HG02610 (cell line): Measurements from ENCODE around the gene CELA2B.
"Not testable (repeated sequence)": the region's sequence is repeated elsewhere in the genome, so short reads cannot be mapped to it uniquely, and the experiment has no call there.

Experiments
- ATAC-seq: cut with Tn5 transposase; IDR thresholded peaks from one replicate; pipeline ENCODE4 v1.9.1; 2021; ENCODE audit warnings: mild to moderate bottlenecking, moderate library complexity; ENCODE audit not compliant: unreplicated experiment

The CELA2B gene

GRCh38 chr1:15444468-15445389 lies 31.2 kb upstream of the CELA2B start:
- no peak for ATAC-seq

GRCh38 chr1:15445390-15446122 lies 30.3 kb upstream of the CELA2B start:
- ATAC-seq: no peak

- no peak for ATAC-seq
Measured at GRCh38 chr1:15446212-15446611, 29.7 kb upstream of the CELA2B start.

- ATAC-seq: no peak
Measured at GRCh38 chr1:15448877-15449462, 26.9 kb upstream of the CELA2B start.

- ATAC-seq: no peak
Measured at GRCh38 chr1:15449567-15449966, 26.3 kb upstream of the CELA2B start.

- ATAC-seq: no peak
Measured at GRCh38 chr1:15451014-15451722, 24.7 kb upstream of the CELA2B start.

GRCh38 chr1:15452216-15452615 lies 23.7 kb upstream of the CELA2B start:
- no peak for ATAC-seq

GRCh38 chr1:15452866-15453571 lies 22.9 kb upstream of the CELA2B start:
- no peak for ATAC-seq

GRCh38 chr1:15453734-15454133 lies 22.2 kb upstream of the CELA2B start:
- ATAC-seq: no peak

- no peak for ATAC-seq
Measured at GRCh38 chr1:15454256-15454655, 21.6 kb upstream of the CELA2B start.

GRCh38 chr1:15455522-15455921 lies 20.4 kb upstream of the CELA2B start:
- no peak for ATAC-seq

- no peak for ATAC-seq
Measured at GRCh38 chr1:15456313-15456954, 19.5 kb upstream of the CELA2B start, which contains the start of gene CELA2A. Gene CELA2A, plus strand, starts transcription at chr1:15456732. Its CDS starts 22 bp downstream, at chr1:15456754.

GRCh38 chr1:15457585-15457984 lies 18.3 kb upstream of the CELA2B start:
- ATAC-seq: no peak

- not testable (repeated sequence) for ATAC-seq
Measured at GRCh38 chr1:15458388-15458787, 17.5 kb upstream of the CELA2B start.

- ATAC-seq: no peak
Measured at GRCh38 chr1:15459771-15460707, 15.9 kb upstream of the CELA2B start.

- ATAC-seq: no peak
Measured at GRCh38 chr1:15460708-15461095, 15.2 kb upstream of the CELA2B start.

- ATAC-seq: not testable (repeated sequence)
Measured at GRCh38 chr1:15463064-15463800, 12.7 kb upstream of the CELA2B start.

- not testable (repeated sequence) for ATAC-seq
Measured at GRCh38 chr1:15463926-15464322, 12.0 kb upstream of the CELA2B start.
